GM19035 (cell line): Measurements from ENCODE around the gene MPPED1.

Experiments used
- ATAC-seq: cut with Tn5 transposase; IDR thresholded peaks from one replicate; pipeline ENCODE4 v1.9.1; 2021; ENCODE audit not compliant: unreplicated experiment

The MPPED1 gene

DNA sequence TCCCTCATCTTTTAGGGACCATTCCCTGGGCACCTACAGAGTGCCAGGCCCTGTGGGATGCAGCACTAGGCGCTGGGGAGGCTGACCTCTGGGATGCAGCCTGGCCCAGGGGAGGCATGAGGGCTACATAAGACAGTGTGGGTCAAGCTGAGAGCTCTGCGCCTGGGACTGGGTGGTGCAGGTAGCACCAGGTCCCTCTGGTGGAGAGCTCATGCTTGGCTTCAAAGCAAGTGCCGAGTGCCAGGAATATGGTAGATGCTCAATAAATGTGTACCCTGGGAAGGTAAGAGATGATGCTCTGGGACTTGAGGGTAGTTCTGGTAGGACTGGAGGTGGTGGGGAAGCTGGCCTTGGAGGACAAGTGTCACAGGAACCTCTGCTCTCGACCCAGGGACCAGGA lies 2.0 kb upstream of the MPPED1 start:
- no peak for ATAC-seq

DNA sequence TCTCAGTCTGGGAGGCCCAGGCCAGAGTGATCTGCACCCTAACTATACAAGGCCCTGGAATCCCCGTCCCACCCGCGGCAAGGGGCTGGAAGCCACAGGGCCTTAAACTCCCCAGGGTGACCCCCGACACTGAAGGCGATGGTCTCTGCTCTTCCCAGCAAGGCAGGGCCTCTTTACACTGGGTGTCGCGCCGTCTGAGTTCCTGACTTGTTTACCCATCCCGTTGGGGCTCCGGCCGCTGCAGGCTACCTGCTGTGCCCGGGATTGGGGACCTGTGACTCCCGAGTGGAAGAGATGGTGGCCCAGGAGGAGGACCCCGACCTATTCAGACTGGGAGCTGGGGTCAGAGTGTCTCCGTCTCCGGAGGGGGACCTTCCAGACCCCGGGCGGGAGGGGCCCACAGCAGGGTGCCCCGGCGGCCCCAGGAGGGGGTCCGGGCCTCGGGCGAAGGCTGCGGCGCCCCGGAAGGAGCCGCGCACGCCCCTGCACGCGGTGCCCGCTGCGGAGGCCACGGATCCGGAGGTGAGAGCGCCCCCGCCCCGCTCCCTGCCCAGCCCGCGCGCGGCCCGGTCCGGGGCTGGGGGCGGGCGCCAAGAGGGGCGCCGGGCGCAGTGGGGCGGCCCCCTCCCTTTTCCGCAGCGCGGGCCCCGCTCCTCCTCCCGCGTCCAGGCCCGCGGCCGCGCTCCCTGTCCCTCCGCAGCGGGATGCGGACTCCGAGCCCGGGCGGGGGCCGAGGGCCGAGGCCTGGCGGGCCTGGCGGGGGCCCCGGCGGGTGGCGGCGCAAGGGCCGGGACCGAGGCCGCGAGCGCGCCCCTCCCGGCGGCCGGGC lies 560 bp upstream of the MPPED1 start:
- ATAC-seq: no peak

- ATAC-seq: no peak
Observed at GRCh38 chr22:43412808-43413795, 1.3 kb downstream of the MPPED1 start.

DNA sequence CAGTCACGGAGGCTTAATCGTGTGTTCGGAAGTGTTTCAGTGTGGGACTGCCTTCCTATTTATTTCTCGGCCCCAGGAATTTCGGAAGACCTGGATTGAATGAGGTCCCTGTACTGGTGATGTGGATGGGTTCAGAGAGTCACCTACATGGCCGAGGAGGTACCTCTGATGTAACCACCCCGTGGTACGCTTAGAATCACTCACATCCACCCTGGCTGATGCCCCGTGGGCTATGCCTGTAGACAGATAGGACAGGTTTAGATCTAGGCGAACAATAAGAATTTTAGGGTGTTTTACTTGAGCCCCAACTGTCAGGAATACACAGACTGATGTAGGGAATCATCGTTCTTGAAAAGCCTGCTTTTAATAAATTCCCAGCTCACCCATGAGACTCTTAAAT lies 2.0 kb downstream of the MPPED1 start:
- no peak for ATAC-seq

GRCh38 chr22:43415681-43416080 lies 3.9 kb downstream of the MPPED1 start:
- ATAC-seq: no peak

DNA sequence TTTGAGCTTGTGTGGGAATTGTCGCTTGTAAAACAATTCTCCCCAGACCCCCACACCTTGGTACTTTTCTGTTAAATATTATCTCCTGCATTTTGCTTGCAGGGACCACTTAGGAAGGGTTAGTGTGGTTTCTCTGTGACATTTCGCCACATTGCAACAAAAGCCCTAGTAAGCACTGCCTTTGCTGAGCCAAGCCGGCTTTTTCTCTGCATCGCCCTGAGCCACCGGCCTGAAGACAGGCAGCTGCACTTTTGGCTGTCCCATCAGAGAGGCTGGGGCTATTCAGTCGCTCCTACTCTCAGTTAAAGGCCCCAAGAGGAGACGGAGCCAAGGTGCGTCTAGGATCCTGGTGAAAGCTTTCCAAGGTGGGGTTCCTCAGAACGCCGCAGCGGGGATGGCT lies 5.7 kb downstream of the MPPED1 start:
- no peak for ATAC-seq

DNA sequence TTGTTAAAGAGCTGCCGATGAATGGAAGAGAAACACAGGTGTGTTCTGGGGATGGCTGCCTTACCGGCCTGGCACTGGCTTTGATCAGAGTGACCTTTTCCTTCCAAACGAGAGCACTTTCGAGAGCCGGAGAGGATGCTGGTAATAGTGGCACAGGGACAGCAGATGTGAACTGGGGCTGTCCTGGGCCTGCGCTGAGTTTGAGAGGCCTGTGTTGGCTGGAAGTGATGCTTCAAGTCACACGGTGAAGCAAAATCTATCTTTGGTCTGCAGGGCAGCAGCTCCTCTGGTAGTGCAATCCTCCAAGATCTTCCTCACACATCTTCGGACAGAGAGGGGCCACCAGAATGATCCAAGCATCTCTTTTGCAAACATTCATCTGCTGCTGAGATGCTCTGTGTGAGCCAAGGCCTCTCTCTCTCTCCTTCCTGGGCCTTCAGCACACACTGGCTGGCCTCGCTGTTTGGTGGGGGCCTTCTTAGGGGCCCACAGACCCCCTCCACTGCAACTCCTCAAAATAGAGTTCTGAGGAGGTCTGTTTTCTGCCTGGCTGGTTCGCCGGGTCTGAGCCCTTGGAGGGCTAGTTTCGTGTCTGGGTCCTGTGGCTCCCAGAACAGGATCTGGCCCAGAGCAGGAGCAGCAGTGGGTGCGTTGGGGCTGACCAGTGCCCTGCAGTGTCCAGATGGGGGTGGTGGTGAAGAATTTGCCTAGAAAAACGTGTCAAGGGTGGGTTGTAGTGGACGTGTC lies 6.4 kb downstream of the MPPED1 start:
- no peak for ATAC-seq

DNA sequence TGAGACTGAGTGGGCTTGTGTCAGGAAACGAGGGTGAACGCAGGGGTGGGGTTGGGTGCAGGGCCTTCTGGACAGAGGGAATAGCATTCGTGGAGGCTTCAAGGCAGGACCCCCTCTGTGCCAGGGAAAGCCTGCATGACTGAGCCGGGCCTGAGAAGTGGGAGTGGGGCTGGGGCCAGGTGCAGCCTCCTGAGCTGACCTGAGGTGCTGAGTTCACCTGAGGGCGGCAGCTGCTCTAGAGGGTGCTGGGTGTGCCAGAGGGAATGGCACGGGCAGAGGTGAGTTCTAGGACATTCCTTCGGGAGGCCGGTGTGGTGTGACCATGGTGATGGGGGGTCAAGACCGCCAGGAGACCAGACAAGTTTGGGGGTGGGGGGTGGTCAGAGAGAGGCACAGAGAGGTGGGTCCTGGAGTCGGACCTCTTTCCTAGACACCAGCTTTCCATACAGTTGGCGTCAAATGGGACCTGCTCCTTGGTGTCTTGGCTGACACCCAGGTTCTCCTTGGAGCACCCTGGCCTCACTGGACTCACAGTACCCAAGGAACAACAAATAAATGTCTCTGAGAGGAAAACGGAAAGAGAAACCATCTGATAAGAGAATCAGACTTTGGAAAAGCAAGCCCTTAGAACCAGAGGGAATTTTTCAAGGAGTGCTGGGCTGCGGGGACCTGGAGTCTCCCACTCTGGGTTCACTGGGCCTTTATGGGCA lies 7.7 kb downstream of the MPPED1 start:
- ATAC-seq: no peak

DNA sequence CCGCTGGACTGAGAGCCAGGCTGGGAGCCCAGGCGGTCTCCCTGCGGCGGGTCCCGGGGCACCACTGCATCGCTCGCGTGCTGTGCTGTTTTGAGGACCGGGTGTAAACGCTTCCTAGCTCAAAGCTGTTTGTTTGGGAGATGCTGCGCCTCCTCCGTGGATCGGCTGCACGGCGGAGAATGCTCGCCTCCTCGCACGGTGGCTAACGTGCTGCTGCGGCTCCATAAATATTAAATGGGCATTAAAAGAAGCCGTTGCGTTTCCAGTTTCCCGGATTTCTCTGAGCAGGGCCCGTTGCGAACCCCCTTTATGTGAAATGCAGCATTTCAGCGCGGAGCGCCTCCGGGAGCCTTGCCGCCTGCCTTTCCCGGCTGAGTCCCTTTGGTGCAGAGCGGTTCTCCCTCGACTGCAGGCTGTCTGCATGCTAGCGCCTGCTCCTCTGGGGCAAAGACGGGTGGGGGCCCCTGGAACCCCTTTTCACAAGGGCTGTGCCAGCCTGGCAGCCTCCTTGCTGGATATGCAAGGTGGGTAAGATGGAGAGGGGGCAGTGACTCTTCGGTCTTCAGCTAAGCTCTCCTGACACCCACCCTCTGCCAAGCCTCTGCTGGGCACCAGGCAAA lies 9.3 kb downstream of the MPPED1 start:
- ATAC-seq: no peak

- no peak for ATAC-seq
Observed at GRCh38 chr22:43421914-43422615, 10.3 kb downstream of the MPPED1 start.

DNA sequence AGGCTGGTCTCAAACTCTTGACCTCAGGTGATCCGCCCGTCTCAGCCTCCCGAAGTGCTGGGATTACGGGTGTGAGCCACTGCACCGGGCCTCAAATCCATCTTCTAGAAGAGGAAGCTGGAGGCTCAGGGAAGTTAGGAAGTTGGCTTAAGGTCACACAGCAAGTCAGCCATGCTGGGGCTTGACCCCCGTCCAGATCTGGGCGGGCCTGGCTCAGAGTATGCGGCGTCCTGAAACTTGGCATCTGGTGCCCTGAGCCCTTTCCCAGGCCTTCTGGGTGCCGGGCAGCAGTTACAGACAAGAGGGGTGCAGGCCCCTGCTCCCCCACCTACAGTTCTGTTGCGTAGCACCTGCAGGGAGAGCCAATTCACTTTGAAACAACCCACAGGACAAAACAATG lies 11.2 kb downstream of the MPPED1 start:
- no peak for ATAC-seq

DNA sequence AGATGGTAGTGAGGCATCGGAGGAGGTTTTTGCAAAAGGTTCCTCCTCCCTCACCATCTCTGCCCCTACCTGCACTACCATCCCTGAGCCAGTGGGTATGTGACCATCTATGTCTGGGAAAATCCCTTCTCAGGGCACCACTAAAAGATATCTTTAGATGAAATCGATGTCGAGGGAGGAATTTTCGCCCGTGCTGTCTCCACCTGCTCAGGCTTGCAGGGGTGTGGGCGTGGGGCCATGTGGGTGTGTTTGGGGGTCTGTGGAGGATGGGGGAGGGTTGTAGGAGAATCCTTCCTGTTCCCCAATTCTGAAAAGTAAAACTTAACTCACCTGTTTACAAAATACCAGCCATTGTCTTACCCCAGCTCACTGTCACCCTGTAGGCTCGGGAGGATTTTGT lies 12.4 kb downstream of the MPPED1 start:
- ATAC-seq: no peak

DNA sequence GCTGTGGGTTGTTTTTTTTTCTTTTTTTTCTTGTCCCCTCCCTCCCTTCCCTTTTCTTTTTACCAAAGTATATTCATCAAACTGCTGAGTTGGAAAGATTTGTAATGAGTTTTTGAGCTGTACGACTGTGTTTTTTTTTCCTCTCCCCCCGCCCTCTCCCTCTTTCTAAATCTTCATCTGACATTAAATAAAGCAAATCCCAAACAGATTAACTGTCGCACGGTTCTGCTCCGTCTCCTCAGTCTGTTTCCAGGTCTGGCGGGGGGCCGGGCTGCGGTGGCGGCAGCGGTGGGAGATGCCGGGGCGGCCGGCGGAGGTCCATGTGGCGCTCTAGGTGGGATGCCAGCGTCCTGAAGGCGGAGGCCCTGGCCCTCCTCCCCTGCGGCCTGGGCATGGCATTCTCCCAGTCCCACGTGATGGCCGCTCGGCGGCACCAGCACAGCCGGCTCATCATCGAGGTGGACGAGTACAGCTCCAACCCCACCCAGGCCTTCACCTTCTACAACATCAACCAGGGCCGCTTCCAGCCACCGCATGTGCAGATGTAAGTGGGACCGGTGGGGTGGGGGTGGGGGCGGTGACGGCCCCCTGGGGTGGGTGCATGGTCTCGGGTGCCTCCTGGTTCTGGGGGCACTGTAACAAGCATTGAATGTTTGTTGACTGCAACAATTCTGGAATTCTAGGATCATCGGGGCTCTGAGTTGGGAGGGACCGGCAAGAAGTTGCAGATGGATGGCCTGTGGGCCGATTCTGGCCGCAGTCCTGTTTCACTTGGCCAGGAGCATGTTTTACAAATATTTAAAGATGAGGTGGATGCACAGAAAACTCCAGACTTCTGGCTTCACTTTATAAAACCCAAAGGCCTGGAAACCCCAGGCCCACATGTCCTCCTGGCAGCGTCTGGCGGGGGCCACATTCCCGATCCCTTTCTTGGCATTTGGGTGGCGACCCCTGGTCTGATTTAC lies 13.1 kb downstream of the MPPED1 start:
- no peak for ATAC-seq

DNA sequence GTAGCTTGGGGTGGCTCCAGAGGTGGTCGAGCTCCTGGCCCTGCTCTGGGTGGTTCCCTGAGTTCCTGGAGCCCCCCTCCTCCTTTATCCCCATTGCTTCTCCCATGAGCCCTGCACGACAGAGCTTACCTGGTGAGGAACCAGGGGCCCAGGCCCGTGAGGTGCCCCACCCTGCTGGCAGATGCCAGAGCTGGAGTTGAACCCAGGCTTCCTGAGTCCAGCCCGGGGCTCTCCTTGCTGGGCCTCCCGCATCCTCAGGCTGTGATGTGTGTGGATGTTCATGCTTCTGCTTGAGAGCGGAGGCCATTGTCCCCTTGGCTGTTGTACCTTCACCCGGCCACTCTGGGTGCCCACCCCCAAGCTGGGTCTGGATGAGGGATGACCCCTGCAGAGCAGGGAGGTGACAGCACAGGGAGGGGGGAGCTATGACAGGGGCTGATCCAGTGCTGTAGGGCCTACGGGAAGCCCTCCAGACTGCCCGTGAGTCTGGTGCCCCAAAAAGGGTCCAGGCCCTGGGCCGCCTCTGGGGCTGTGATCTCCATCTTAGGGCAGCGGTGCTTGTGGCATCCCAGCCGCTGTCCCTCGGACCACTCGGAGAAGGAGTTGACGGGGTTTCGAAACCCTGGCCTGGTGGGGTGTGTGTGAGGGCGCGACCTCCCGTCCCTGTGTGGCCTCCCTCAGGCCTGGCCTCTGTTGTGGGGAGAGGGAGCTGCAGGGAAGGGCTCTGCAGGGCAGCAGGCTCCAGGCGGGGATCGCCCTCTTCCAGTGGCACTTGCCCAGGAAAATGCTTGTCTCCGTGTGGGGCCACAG lies 14.4 kb downstream of the MPPED1 start:
- ATAC-seq: no peak

GRCh38 chr22:43426816-43427215 lies 15.0 kb downstream of the MPPED1 start:
- ATAC-seq: no peak

DNA sequence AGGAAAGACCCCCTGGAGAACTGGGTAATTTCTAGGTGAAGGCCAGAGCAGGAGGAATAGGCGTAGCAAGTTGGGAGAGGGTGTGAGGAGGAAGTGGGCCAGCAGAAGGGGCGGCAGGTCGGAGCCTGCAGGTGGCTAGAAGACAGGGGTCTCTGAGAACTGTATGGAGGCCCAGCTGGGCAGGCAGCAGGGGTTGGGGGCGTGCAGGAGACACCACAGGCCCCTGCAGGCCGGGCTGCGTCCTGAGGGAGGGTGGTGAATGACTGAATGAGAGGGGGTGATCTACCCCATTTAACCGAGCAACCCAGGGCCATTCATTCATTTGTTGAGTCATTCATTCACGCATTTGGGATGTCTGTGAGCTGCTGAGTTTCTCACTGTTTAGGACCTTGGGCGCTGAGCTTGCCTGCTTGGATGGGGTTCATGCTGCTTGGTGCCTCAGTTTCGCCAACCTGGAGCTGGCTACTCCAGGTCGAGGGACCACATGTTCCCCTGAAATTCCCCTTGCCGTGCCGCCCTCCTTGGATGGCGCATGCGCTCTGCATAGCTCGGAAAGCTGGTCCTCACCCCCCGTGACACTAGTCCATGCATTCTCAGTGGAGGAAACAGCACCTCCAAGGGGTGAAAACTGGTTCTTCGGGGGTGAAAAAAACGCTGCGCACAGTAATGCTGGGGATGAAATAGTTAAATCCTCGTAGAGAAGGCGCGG lies 15.6 kb downstream of the MPPED1 start:
- ATAC-seq: no peak

DNA sequence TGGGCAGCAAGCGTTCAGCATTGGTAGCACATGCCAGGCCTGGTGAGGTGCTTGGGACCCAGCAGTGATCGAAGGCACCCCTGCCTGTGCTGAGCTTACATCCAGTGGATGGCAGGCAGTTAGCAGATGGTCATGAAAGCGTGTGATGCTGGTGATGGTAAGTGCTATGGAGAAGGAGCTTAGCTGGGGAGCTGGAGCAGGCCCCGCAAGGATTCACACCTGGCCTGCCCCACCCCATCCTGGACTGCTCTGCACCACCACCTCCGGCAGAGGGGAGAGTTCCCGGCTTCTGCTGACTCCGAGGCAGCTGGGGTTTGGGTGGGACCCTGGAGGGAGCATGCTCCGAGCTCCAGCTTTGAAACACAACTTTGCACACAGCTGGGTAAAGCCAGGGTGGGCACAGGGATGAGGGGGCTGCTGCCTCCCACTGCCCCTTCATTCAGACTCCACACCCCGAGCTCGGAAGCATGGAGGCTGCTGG lies 16.2 kb downstream of the MPPED1 start:
- ATAC-seq: no peak
